IMR-90 (cell line): Measurements from ENCODE around the gene NAA80. TPM values are rescaled to one million over a fixed set of nuclear protein-coding genes. Genes with fewer than 3 reads are reported as not detected.

Experiments used
- ATAC-seq: fragments of 200-7000 bp; cut with Tn5 transposase; 2 replicates; pipeline ENCODE4 v1.9.1; 2020; ENCODE audit warnings: low read depth, mild to moderate bottlenecking, moderate library complexity
- BruUV-seq: library from RNA; stranded (reverse); fragments of 400-500 nt; replicated peaks from 2 replicates; lab custom pipeline; 2021; lab: Mats Ljungman, UMichigan
- CTCF ChIA-PET: fragments of 300-600 bp; formaldehyde crosslinking; extraction: SDS; loops from one replicate; lab custom pipeline; 2021; ENCODE audit warnings: antibody characterized with exemption; lab: Yijun Ruan, JAX
- POLR2A ChIA-PET: fragments of 300-600 bp; sonication (Branson Sonifier 250); formaldehyde crosslinking; loops from one replicate; lab custom pipeline; 2022; ENCODE audit warnings: antibody characterized with exemption; ENCODE audit not compliant: unreplicated experiment; lab: Charles Lee
- DNase-seq: peaks from one replicate; pipeline ENCODE4 v3.0.0; 2013
- H2AFZ ChIP-seq: replicated peaks from 2 replicates; pipeline ENCODE3; 2013; ENCODE audit warnings: low read length, mild to moderate bottlenecking; ENCODE audit not compliant: poor library complexity
- H2AK5ac ChIP-seq: 2 replicates; pipeline ENCODE4 v1.6.1; 2013; ENCODE audit warnings: low read depth, low read length, inconsistent platforms
- H2AK9ac ChIP-seq: replicated peaks from 2 replicates; pipeline ENCODE3; 2013; ENCODE audit warnings: mild to moderate bottlenecking, low read depth, low read length, moderate library complexity; ENCODE audit not compliant: poor library complexity
- H2BK120ac ChIP-seq: 2 replicates; pipeline ENCODE4 v1.6.1; 2013; ENCODE audit warnings: low read depth, low read length, inconsistent platforms
- H2BK15ac ChIP-seq: 3 replicates; pipeline ENCODE4 v1.6.1; 2013; ENCODE audit warnings: low read depth, low read length, inconsistent platforms
- H2BK20ac ChIP-seq: 2 replicates; pipeline ENCODE4 v1.6.1; 2013; ENCODE audit warnings: low read depth, mild to moderate bottlenecking, inconsistent platforms, low read length, moderate library complexity
- H2BK5ac ChIP-seq: 2 replicates; pipeline ENCODE4 v1.6.1; 2013; ENCODE audit warnings: mild to moderate bottlenecking, low read depth, low read length, inconsistent platforms; ENCODE audit not compliant: poor library complexity, severe bottlenecking
- H3K14ac ChIP-seq: replicated peaks from 2 replicates; pipeline ENCODE4 v1.6.1; 2013; ENCODE audit warnings: low read depth, low read length, inconsistent platforms
- H3K18ac ChIP-seq: 2 replicates; pipeline ENCODE4 v1.6.1; 2013; ENCODE audit warnings: low read depth, low read length, control low read depth
- H3K23ac ChIP-seq: 2 replicates; pipeline ENCODE4 v1.6.1; 2013; ENCODE audit warnings: low read depth, low read length, inconsistent platforms
- H3K27ac ChIP-seq: 2 replicates; pipeline ENCODE4 v1.5.1; 2013; ENCODE audit warnings: mild to moderate bottlenecking, control low read depth, low read length; ENCODE audit not compliant: insufficient read depth
- H3K27me3 ChIP-seq: 2 replicates; pipeline ENCODE4 v1.6.1; 2013; ENCODE audit warnings: low read length; ENCODE audit not compliant: control insufficient read depth, insufficient read depth
- H3K36me3 ChIP-seq: 2 replicates; pipeline ENCODE4 v1.6.1; 2013; ENCODE audit warnings: low read length, mixed read lengths; ENCODE audit not compliant: control insufficient read depth, insufficient read depth
- H3K4ac ChIP-seq: 2 replicates; pipeline ENCODE4 v1.6.1; 2013; ENCODE audit warnings: low read depth, low read length, inconsistent platforms
- H3K4me1 ChIP-seq: 2 replicates; pipeline ENCODE4 v1.6.1; 2013; ENCODE audit warnings: low read length, mixed read lengths; ENCODE audit not compliant: control insufficient read depth, insufficient read depth
- H3K4me2 ChIP-seq: 2 replicates; pipeline ENCODE4 v1.6.1; 2013; ENCODE audit warnings: low read depth, mild to moderate bottlenecking, control low read depth, low read length, moderate library complexity
- H3K4me3 ChIP-seq: 2 replicates; pipeline ENCODE4 v1.5.1; 2013; ENCODE audit warnings: low read depth, mild to moderate bottlenecking, control low read depth, low read length, moderate library complexity; ENCODE audit not compliant: insufficient read depth
- H3K56ac ChIP-seq: 2 replicates; pipeline ENCODE4 v1.6.1; 2013; ENCODE audit warnings: low read length, inconsistent platforms; ENCODE audit not compliant: insufficient read depth; ENCODE audit errors: extremely low read depth
- H3K79me1 ChIP-seq, 2 experiments: 2 replicates each; pipeline ENCODE4 v1.6.1; 2013; ENCODE audit warnings: low read length in 2 of 2, inconsistent platforms in 1 of 2, low read depth in 1 of 2
- H3K9ac ChIP-seq: 2 replicates; pipeline ENCODE4 v1.6.1; 2013; ENCODE audit warnings: low read depth, low read length, control low read depth
- H3K9me1 ChIP-seq: 2 replicates; pipeline ENCODE4 v1.6.1; 2013; ENCODE audit warnings: low read length, inconsistent platforms; ENCODE audit not compliant: insufficient read depth
- H3K9me3 ChIP-seq: 2 replicates; pipeline ENCODE4 v1.6.1; 2013; ENCODE audit warnings: low read length; ENCODE audit not compliant: control insufficient read depth, insufficient read depth
- H4K20me1 ChIP-seq: 2 replicates; pipeline ENCODE4 v1.6.1; 2013; ENCODE audit warnings: low read length, inconsistent platforms; ENCODE audit not compliant: insufficient read depth
- H4K5ac ChIP-seq: 2 replicates; pipeline ENCODE4 v1.6.1; 2013; ENCODE audit warnings: mild to moderate bottlenecking, low read depth, low read length, control low read depth
- H4K8ac ChIP-seq, 2 experiments: 2 replicates each; pipeline ENCODE4 v1.6.1; 2013; ENCODE audit warnings: low read depth in 2 of 2, low read length in 2 of 2, control low read depth in 1 of 2, inconsistent platforms in 1 of 2
- H4K91ac ChIP-seq: 2 replicates; pipeline ENCODE4 v1.6.1; 2013; ENCODE audit warnings: low read depth, low read length, inconsistent platforms; ENCODE audit not compliant: insufficient read depth
- BHLHE40 ChIP-seq: fragments of 150-350 bp; IDR thresholded peaks from 2 replicates; pipeline ENCODE4 v1.6.1; 2016; ENCODE audit warnings: mild to moderate bottlenecking, low read depth, low read length
- MAFK ChIP-seq: IDR thresholded peaks from 2 replicates; pipeline ENCODE4 v1.6.1; 2012; ENCODE audit warnings: low read depth, low read length, improper control_type of control experiment
- MAZ ChIP-seq: IDR thresholded peaks from 2 replicates; pipeline ENCODE4 v1.6.1; 2012; ENCODE audit warnings: low read depth, mild to moderate bottlenecking, low read length, improper control_type of control experiment, moderate library complexity, borderline replicate concordance
- MXI1 ChIP-seq: IDR thresholded peaks from 2 replicates; pipeline ENCODE4 v1.6.1; 2012; ENCODE audit warnings: low read depth, mild to moderate bottlenecking, low read length, moderate library complexity, borderline replicate concordance
- NFE2L2 ChIP-seq: fragments of 150-350 bp; IDR thresholded peaks from 2 replicates; pipeline ENCODE4 v1.6.1; 2016; ENCODE audit warnings: low read depth, mild to moderate bottlenecking, low read length
- RAD21 ChIP-seq: IDR thresholded peaks from 2 replicates; pipeline ENCODE4 v1.6.1; 2012; ENCODE audit warnings: low read length, improper control_type of control experiment
- RCOR1 ChIP-seq: IDR thresholded peaks from 2 replicates; pipeline ENCODE4 v1.6.1; 2012; ENCODE audit warnings: mild to moderate bottlenecking, low read length, improper control_type of control experiment; ENCODE audit not compliant: insufficient replicate concordance
- RFX5 ChIP-seq: IDR thresholded peaks from 2 replicates; pipeline ENCODE4 v1.8.0; 2012; ENCODE audit warnings: low read depth, mild to moderate bottlenecking, low read length, moderate library complexity
- SMC3 ChIP-seq: fragments of 150-350 bp; IDR thresholded peaks from 2 replicates; pipeline ENCODE4 v1.6.1; 2016; ENCODE audit warnings: low read depth, mild to moderate bottlenecking, antibody characterized with exemption, low read length, moderate library complexity
- WGBS, 2 experiments: methylation state at CpG; one replicate each; pipeline versions ENCODE4 v1.1.5 to v1.1.7; 2013; ENCODE audit warnings: missing lambda C conversion rate in 2 of 2; ENCODE audit not compliant: insufficient read length in 1 of 2; ENCODE audit errors: extremely low coverage in 2 of 2; 5-methylcytosine and 5-hydroxymethylcytosine counted together
- dilution Hi-C: fragments of 300-500 bp; cut with HindIII; formaldehyde crosslinking; loops from one replicate; pipeline ENCODE4 v1.14.3; 2018; ENCODE audit warnings: low sequenced_read_pairs; ENCODE audit not compliant: unreplicated experiment
- in situ Hi-C: fragments of 300-500 bp; cut with MboI; formaldehyde crosslinking; loops from 3 replicates; pipeline ENCODE4 v1.14.3; 2019; ENCODE audit warnings: low sequenced_read_pairs, inconsistent platforms, mixed read lengths
- intact Hi-C: fragments of 100-400 bp; cut with micrococcal nuclease; formaldehyde crosslinking; loops from 2 replicates; pipeline ENCODE4 v1.10.0; 2022
- polyA plus RNA-seq, 3 experiments: library from polyadenylated mRNA; depleted of rRNA; stranded (reverse); fragments of >200 nt; gene quantifications; 2 replicates each; pipeline ENCODE4 v1.2.3, GENCODE V29; 2012; ENCODE audit warnings: low replicate concordance in 1 of 3
- total RNA-seq: library from RNA; depleted of rRNA; stranded (reverse); fragments of >200 nt; gene quantifications from 2 replicates; pipeline ENCODE4 v1.2.3, GENCODE V29; 2012
- TF ChIP-seq, protein P1 (sequence below): fragments of 150-350 bp; IDR thresholded peaks from 2 replicates; pipeline ENCODE4 v1.6.1; 2017; ENCODE audit warnings: mild to moderate bottlenecking, antibody characterized with exemption, low read length, low read depth

NAA80 gene
- total and polyA plus RNA-seq, 2 of the 4 experiments (the other 2 are of a cell fraction), result 5.0 to 14.4 TPM

DNA sequence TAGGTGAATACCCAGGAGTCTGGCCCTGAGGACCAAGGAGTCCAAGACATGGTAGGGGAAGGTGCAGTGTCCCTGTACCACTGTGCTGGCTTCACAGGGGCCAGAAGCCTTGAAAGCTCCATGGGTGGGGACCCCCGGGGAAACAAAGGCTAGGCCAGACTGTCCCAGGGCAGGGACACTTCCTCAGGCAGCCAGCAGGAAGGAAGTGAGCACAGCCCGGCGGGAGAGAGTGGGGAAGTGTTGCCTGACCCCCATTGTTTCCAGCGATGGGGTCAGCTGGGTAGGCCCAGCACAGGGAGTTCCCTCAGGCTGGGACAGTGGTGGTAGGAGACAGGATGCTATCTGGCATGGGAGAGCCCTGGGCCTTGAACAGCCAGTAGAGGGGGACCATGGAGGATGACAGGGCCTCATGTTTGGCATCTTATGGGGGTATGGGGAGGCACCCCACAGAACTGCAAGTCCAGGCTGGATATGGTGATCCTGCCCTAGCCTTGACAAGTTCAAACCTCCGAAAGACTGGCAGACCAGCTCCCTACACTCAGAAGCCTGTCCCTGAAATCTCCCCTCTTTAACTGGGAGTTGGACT, 24.5 kb upstream of the NAA80 start:
- H2BK120ac ChIP-seq, result no peak overlapping the region
- H4K20me1 ChIP-seq, result peaks cover 12% of the 10 kb centered on the region; the same call in 1 of the 2 replicates
- BruUV-seq, result no TSS peak
- H2BK5ac ChIP-seq, result no peak overlapping the region
- no peak overlapping the region for H3K18ac ChIP-seq
- no peak for TF ChIP-seq SMC3
- no peak for TF ChIP-seq NFE2L2
- no peak for TF ChIP-seq MAFK
- no peak for TF ChIP-seq RFX5
- no peak for TF ChIP-seq RCOR1
- TF ChIP-seq RAD21, result no peak
- no peak for TF ChIP-seq MXI1
- TF ChIP-seq, protein P1, sequence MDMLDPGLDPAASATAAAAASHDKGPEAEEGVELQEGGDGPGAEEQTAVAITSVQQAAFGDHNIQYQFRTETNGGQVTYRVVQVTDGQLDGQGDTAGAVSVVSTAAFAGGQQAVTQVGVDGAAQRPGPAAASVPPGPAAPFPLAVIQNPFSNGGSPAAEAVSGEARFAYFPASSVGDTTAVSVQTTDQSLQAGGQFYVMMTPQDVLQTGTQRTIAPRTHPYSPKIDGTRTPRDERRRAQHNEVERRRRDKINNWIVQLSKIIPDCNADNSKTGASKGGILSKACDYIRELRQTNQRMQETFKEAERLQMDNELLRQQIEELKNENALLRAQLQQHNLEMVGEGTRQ, result no peak
- TF ChIP-seq BHLHE40, result no peak
- no peak for TF ChIP-seq MAZ
- no peak overlapping the region for H3K9ac ChIP-seq
- in situ Hi-C loops, result no loop called here
- H2BK15ac ChIP-seq, result no peak overlapping the region
- H3K23ac ChIP-seq, result no peak overlapping the region
- H2AK5ac ChIP-seq, result no peak overlapping the region
- ATAC-seq, result no peak
- no peak overlapping the region for H3K14ac ChIP-seq
- no peak overlapping the region for H3K4me2 ChIP-seq
- peaks cover 16% of the 10 kb centered on the region for H3K36me3 ChIP-seq
- no peak overlapping the region for H2AFZ ChIP-seq
- no peak overlapping the region for H3K27ac ChIP-seq
- 82% methylated on average over 4 of the region's 5 CpGs; no CpG with 5 or more reads in 1 of the 2 experiments for WGBS, 2 experiments
- H3K4ac ChIP-seq, result no peak overlapping the region
- ChIA-PET POLR2A (interaction anchor here (1.0 kb wide), 1 partner anchor 13 kb away, joined by 4 read pairs; no protein-coding TSS in a partner anchor), CTCF (interaction anchor here (0.7 to 1.0 kb wide), 3 partner anchors 10 to 25 kb away, joined by 3 to 4 read pairs (median 4); partner anchors contain the start of genes HYAL3 and NAA80)
- H3K9me3 ChIP-seq, result no peaks in the 10 kb centered on the region
- DNase-seq, result no peak
- peaks cover 26% of the 10 kb centered on the region for H3K4me1 ChIP-seq
- no peaks in the 10 kb centered on the region for H3K27me3 ChIP-seq
- peaks cover 27 to 51% of the 10 kb centered on the region in 2 experiments for H3K79me1 ChIP-seq
- no peak overlapping the region for H4K8ac ChIP-seq
- intact Hi-C loops, result loop anchor here (1.0 to 5.0 kb wide), 3 partner anchors 61 to 129 kb away; no protein-coding TSS in a partner anchor
- H2AK9ac ChIP-seq, result peak overlapping the region; percentile 67
- no peak overlapping the region for H4K91ac ChIP-seq
- no peak overlapping the region for H3K4me3 ChIP-seq
- H4K5ac ChIP-seq, result no peak overlapping the region
- H3K9me1 ChIP-seq, result peaks cover 8% of the 10 kb centered on the region
- H2BK20ac ChIP-seq, result no peak overlapping the region
- no peak overlapping the region for H3K56ac ChIP-seq
- dilution Hi-C loops, result no loop called here
